GM13976 (cell line): Measurements from ENCODE around the gene EFHC1.

ENCODE experiments used
- DNase-seq: peaks from one replicate; pipeline ENCODE4 v3.0.0; 2012; ENCODE audit warnings: low spot score
- CTCF ChIP-seq: IDR thresholded peaks from 2 replicates; pipeline ENCODE4 v1.5.1; 2012; ENCODE audit warnings: borderline replicate concordance, mild to moderate bottlenecking; ENCODE audit not compliant: insufficient read depth; ENCODE audit errors: extremely low read depth, missing control alignments, control extremely low read depth
- in situ Hi-C: fragments of 300-500 bp; cut with MboI; formaldehyde crosslinking; loops from one replicate; pipeline ENCODE4 v1.12.0; 2022; ENCODE audit warnings: low sequenced_read_pairs, mixed read lengths, inconsistent platforms; ENCODE audit not compliant: unreplicated experiment

The EFHC1 gene

DNA sequence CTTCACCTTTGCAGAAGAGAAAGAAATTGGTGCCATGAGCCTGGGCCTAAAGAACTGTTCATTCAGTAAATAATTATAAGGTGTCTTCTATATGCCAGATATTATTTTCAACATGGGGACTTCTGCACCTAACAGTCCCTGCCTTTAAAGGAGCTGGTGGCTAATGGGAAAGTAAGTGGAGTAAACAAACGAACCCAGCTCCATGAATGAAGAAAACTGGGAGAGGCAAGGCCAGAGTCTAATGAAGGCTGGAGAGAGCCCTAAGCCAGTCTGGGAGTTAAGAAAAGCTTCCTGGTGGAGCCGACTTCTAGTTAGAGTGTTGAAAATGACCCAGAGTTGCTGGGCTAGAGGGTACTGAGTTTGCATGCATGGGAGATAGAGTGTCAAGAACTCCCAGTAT, 24.2 kb upstream of the EFHC1 start:
- DNase-seq, result no peak
- in situ Hi-C loops, result loop anchor here (5.0 kb wide), 1 partner anchor 104 kb away; no protein-coding TSS in a partner anchor
- no peak for TF ChIP-seq CTCF

DNA sequence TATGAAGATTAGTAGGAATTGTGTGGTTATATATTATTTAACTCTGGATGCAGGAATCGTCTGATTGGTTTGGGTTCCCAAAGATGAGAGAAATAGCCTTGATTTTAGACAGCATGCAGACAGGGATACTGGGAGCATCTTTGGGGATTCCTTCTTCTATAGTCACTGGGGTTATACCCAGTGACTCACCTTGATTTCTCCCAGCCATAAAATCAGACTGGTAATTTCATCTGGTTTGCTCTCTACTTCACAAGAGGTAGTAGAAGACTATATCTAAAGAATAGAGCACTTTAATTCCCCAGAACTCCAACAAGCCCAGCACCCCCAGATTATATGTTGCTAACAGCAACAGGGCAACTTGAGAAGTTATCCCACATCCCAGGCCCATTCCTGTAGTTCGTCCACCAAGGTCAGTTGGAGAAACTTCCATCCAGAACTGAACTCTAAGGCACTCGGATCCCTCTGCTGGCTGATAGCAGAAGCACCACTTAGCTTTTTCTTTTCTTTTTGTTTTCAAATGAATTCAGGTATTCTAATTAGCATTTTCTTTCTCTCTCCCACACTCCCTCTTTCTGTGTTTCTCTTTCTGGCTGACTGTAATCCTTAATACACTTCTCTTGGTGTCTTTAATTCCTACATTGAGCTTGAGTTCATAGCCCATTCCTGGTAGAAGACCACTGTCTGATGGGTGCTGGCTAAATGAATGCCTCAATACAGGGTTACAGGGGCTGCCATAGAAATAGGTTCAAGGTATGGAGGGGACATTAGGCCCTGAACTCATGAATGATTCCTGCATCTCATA, 20.4 kb upstream of the EFHC1 start:
- peak; percentile 78 for TF ChIP-seq CTCF
- in situ Hi-C loops, result loop anchor here (5.0 to 10.0 kb wide), 2 partner anchors 107 to 235 kb away; no protein-coding TSS in a partner anchor
- peak; percentile 48 for DNase-seq

DNA sequence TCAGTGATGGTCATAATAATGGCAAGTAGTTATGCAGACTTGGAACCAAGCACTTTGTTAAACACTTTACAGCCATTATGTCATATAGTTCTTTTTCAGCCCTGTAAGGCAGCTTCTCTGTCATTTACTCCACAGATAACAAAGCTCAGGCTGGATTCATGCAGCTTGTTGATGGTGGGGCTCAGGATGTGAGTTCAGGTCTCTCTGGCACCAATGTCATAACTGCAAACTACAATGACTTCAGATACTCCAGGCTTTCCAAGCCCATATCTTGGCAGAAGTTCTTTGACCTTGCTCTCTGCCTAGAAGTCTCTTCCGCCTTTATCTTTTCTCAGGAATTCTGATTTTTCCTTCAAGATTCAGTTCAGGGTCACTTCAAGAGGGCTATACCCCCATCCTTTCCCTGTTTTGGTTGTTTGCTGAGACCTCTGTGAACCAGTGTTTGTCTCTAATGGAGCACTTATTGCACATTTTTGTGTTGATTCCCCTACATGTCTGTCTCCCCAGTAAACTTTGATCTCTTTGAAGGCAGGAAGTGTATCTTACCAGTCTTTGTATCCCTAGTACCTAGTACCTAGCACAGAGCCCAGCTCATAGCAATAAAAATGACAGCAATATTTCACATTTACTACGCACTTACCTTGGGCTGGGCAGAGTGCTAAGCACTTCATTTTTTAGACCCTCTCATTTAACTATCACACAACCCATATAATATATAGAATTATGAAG, 19.7 kb upstream of the EFHC1 start:
- no peak for TF ChIP-seq CTCF
- in situ Hi-C loops, result loop anchor here (10.0 kb wide), 1 partner anchor 236 kb away; no protein-coding TSS in a partner anchor
- DNase-seq, result no peak

GRCh38 chr6:52403086-52403485, 17.1 kb upstream of the EFHC1 start:
- in situ Hi-C loops, result loop anchor here (10.0 kb wide), 1 partner anchor 238 kb away; no protein-coding TSS in a partner anchor
- DNase-seq, result no peak
- no peak for TF ChIP-seq CTCF

GRCh38 chr6:52403627-52404026, 16.5 kb upstream of the EFHC1 start:
- no peak for DNase-seq
- in situ Hi-C loops, result loop anchor here (10.0 kb wide), 1 partner anchor 239 kb away; no protein-coding TSS in a partner anchor
- TF ChIP-seq CTCF, result no peak

- in situ Hi-C loops, result loop anchor here (10.0 kb wide), 1 partner anchor 240 kb away; no protein-coding TSS in a partner anchor
- no peak for TF ChIP-seq CTCF
- DNase-seq, result no peak
Measured at GRCh38 chr6:52405243-52405642, 14.9 kb upstream of the EFHC1 start.
